Activated B cell treated with CpG ODN at 0.5 μM for 24 hours (primary cell): Measurements from ENCODE around the gene PLCH1. TPM values are rescaled to one million over a fixed set of nuclear protein-coding genes. Genes with fewer than 3 reads are reported as not detected.
A peak's percentile ranks its signal among the peaks of the same experiment; 100 is the strongest.

Experiments
- ATAC-seq: fragments of 200-7000 bp; cut with Tn5 transposase; one replicate; pipeline ENCODE4 v1.10.0; 2021; ENCODE audit warnings: low read depth, mild to moderate bottlenecking, moderate library complexity
- CTCF ChIA-PET: fragments of 350-600 bp; sonication (Branson Sonifier 250); formaldehyde crosslinking; loops from one replicate; lab custom pipeline; 2021; ENCODE audit warnings: antibody characterized with exemption; lab: Charles Lee
- POLR2A ChIA-PET: fragments of 350-600 bp; sonication (Branson Sonifier 250); formaldehyde crosslinking; loops from one replicate; lab custom pipeline; 2021; ENCODE audit warnings: antibody characterized with exemption; lab: Charles Lee
- DNase-seq: peaks from one replicate; pipeline ENCODE4 v3.0.0; 2022
- H3K27ac Mint-ChIP-seq: one replicate; pipeline ENCODE4 v1.8.0; 2020; ENCODE audit warnings: mixed read lengths
- H3K27me3 Mint-ChIP-seq: one replicate; pipeline ENCODE4 v1.8.0; 2021; ENCODE audit warnings: mixed read lengths
- H3K36me3 Mint-ChIP-seq: one replicate; pipeline ENCODE4 v1.8.0; 2021; ENCODE audit warnings: low read depth, mixed read lengths
- H3K4me1 Mint-ChIP-seq: one replicate; pipeline ENCODE4 v1.8.0; 2021; ENCODE audit warnings: mixed read lengths
- H3K4me3 Mint-ChIP-seq: one replicate; pipeline ENCODE4 v1.8.0; 2020; ENCODE audit warnings: mild to moderate bottlenecking, mixed read lengths
- H3K9me3 Mint-ChIP-seq: one replicate; pipeline ENCODE4 v1.8.0; 2020; ENCODE audit warnings: mixed read lengths
- intact Hi-C: fragments of 100-400 bp; cut with micrococcal nuclease; formaldehyde crosslinking; loops from one replicate; pipeline ENCODE4 v1.15.1; 2024
- total RNA-seq: library from RNA; stranded (reverse); gene quantifications from 2 replicates; pipeline ENCODE4 v1.2.3, GENCODE V29; 2022
- TF ChIP-seq, protein P1 (sequence below): fragments of 200-600 bp; IDR thresholded peaks from one replicate; pipeline ENCODE4 v1.8.0; 2022; ENCODE audit warnings: antibody characterized with exemption, mild to moderate bottlenecking

Gene PLCH1
- total RNA-seq, 1 donor from 2014 or later, result 0.27 TPM

DNA sequence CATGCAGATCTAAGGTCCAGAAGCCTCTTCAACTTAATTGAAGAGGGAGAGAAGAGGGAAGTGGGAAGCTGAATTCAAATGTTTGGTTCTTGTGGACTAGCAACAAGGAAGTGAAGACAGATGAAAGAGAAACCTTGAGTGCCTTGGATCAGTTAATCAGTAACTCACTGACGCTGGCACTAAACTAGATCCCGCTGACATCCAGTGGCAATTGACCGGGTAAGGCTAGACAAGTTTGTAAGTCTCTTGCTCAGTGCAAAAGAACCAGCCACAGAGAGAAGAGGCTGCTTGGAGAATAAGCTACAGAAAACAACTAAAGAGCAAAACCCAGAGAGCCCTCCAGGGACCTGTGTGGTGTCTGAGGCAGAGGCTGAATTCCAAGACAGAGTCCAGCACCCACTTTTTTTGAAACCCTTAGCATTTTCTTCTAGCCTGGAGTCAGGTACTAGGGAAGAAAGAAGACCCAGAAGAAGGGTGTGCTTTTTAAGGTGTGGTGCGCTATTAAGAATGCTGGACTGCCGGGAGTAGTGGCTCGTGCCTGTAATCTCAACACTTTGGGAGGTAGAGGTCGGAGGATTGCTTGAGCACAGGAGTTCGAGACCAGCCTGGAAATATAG lies 6.9 kb downstream of the PLCH1 start:
- H3K27ac Mint-ChIP-seq, result no peak overlapping the region
- H3K4me1 Mint-ChIP-seq, result peaks cover 13% of the 10 kb centered on the region
- ChIA-PET CTCF (interaction anchor here (1.2 kb wide), 1 partner anchor 36 kb away, joined by 5 read pairs; no protein-coding TSS in a partner anchor), POLR2A (no interaction called here)
- TF ChIP-seq, protein P1, sequence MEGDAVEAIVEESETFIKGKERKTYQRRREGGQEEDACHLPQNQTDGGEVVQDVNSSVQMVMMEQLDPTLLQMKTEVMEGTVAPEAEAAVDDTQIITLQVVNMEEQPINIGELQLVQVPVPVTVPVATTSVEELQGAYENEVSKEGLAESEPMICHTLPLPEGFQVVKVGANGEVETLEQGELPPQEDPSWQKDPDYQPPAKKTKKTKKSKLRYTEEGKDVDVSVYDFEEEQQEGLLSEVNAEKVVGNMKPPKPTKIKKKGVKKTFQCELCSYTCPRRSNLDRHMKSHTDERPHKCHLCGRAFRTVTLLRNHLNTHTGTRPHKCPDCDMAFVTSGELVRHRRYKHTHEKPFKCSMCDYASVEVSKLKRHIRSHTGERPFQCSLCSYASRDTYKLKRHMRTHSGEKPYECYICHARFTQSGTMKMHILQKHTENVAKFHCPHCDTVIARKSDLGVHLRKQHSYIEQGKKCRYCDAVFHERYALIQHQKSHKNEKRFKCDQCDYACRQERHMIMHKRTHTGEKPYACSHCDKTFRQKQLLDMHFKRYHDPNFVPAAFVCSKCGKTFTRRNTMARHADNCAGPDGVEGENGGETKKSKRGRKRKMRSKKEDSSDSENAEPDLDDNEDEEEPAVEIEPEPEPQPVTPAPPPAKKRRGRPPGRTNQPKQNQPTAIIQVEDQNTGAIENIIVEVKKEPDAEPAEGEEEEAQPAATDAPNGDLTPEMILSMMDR, result no peak
- ATAC-seq, result peak; percentile 49
- no peak overlapping the region for H3K4me3 Mint-ChIP-seq
- H3K9me3 Mint-ChIP-seq, result no peaks in the 10 kb centered on the region
- H3K27me3 Mint-ChIP-seq, result peaks cover 27% of the 10 kb centered on the region
- intact Hi-C loops, result no loop called here
- DNase-seq, result no peak
- H3K36me3 Mint-ChIP-seq, result no peaks in the 10 kb centered on the region

DNA sequence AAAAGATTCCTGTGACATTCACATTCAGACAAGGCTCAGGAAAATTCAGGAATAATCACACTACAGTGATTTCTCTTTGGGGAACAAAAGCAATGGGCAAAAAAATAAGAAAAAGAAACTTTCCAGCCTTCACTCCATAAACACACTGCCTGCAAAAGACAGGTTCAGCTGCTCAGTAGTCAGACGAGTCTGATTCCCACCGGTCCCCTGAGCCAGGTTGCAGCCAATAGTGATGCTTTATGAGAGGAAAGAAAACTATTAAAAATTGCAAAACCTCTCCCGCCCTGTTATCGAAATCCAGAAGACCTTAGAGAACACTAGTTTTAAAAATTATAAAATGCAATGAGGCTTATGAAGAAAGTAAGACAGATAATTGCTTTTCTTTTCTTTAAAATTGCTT lies 8.5 kb downstream of the PLCH1 start:
- ATAC-seq (no peak), DNase-seq (no peak)
- H3K27ac Mint-ChIP-seq, result no peak overlapping the region
- H3K4me1 Mint-ChIP-seq, result peaks cover 13% of the 10 kb centered on the region
- H3K4me3 Mint-ChIP-seq, result no peak overlapping the region
- TF ChIP-seq, protein P1, result no peak
- intact Hi-C loops, result no loop called here
- ChIA-PET CTCF (no interaction called here), POLR2A (no interaction called here)
- H3K36me3 Mint-ChIP-seq, result no peaks in the 10 kb centered on the region
- H3K9me3 Mint-ChIP-seq, result no peaks in the 10 kb centered on the region
- peaks cover 21% of the 10 kb centered on the region for H3K27me3 Mint-ChIP-seq

DNA sequence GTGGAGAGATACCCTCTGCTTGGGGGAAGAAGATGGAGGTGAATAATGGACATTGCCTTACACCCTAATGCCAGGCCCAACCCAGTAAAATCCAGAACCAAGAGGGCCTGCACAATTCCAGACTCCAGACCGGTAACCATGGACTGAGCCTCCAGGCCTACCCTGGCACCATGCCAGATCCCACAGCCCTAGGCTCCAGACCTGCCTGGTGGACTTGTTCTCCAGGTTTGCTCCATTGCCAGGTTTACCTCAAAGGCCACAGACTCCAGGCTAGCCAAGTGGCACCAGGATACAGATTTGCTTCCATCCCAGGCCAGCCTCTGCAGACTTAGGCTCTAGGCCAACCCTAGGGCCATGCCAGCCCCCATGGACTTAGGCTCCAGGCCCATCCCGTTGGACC lies 14.0 kb downstream of the PLCH1 start:
- no peaks in the 10 kb centered on the region for H3K9me3 Mint-ChIP-seq
- intact Hi-C loops, result no loop called here
- peaks cover 2% of the 10 kb centered on the region for H3K27me3 Mint-ChIP-seq
- no peak for DNase-seq
- no peak overlapping the region for H3K4me3 Mint-ChIP-seq
- H3K4me1 Mint-ChIP-seq, result no peaks in the 10 kb centered on the region
- CTCF ChIA-PET, result no interaction called here
- no peak for ATAC-seq
- H3K27ac Mint-ChIP-seq, result no peak overlapping the region
- no peaks in the 10 kb centered on the region for H3K36me3 Mint-ChIP-seq
- POLR2A ChIA-PET, result no interaction called here
- TF ChIP-seq, protein P1, result no peak

DNA sequence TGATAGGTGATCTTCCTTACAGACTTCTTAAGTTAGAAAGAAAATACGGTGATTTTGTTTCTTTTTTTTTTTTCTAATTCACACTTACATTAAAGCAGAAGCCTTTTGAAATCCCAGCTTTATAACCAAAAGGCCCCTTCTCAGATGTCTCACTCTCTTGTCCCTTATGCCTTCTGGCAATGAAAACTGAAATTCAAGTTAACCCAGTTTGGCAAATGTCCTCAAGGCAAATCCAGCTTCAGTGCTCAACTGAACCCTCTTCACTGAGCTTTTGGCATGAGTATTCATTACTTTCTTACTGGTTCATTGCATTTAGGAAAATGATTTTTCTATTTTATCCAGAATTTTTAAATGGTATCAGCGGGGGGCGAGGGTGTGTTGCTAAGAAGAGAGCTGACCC lies 17.0 kb downstream of the PLCH1 start:
- ChIA-PET POLR2A (no interaction called here), CTCF (no interaction called here)
- no peaks in the 10 kb centered on the region for H3K36me3 Mint-ChIP-seq
- H3K9me3 Mint-ChIP-seq, result no peaks in the 10 kb centered on the region
- intact Hi-C loops, result no loop called here
- TF ChIP-seq, protein P1, result no peak
- no peaks in the 10 kb centered on the region for H3K4me1 Mint-ChIP-seq
- H3K27me3 Mint-ChIP-seq, result peaks cover 2% of the 10 kb centered on the region
- H3K4me3 Mint-ChIP-seq, result no peak overlapping the region
- no peak for ATAC-seq
- no peak for DNase-seq
- no peak overlapping the region for H3K27ac Mint-ChIP-seq

DNA sequence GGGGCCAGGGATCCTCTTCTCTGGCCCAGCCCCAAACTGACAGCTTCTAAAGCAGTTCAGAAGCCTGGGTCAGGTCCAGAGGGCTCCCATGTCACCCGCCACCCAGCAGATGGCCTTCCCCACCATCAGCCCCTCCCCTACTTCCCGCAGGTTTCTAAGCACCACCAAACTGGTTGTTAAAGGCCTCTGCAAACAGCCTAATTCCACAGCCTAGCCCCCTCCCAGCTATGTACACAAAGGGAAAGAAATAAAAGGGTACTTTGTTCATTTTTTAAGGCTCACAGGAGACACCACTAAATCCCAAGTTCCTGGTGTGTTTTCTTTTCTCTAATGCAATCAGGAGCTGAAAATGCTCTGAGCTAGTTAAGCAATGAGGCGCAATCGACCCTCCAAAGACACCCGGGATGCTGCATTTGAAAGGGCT lies 30.6 kb downstream of the PLCH1 start:
- TF ChIP-seq, protein P1, result no peak
- Mint-ChIP-seq H3K9me3 (peaks cover 14% of the 10 kb centered on the region), H3K4me1 (no peaks in the 10 kb centered on the region), H3K4me3 (no peak overlapping the region), H3K27me3 (no peaks in the 10 kb centered on the region), H3K36me3 (peaks cover 2% of the 10 kb centered on the region), H3K27ac (no peak overlapping the region)
- CTCF ChIA-PET, result interaction anchor here (2.9 kb wide), 1 partner anchor 12 kb away, joined by 16 read pairs; no protein-coding TSS in a partner anchor
- ATAC-seq (no peak), DNase-seq (no peak)
- POLR2A ChIA-PET, result no interaction called here
- intact Hi-C loops, result no loop called here
